Spinal cord (tissue), 10 donors: ENCODE results near the gene DCLK1. TPM values are rescaled to one million over a fixed set of nuclear protein-coding genes. Genes with fewer than 3 reads are reported as not detected.
"Not testable (repeated sequence)": the region's sequence is repeated elsewhere in the genome, so short reads cannot be mapped to it uniquely, and the experiment has no call there.

ENCODE experiments used
- DNase-seq, 6 donors: peaks; one replicate each; pipeline versions ENCODE4 v3.0.0 to v3.0.0-alpha.2; 2013 to 2015; ENCODE audit warnings: low spot score in 6 of 6, low read depth in 4 of 6
- H3K27ac ChIP-seq: one replicate; pipeline ENCODE4 v1.5.1; 2013; ENCODE audit warnings: low read depth, low read length, control low read depth
- H3K27me3 ChIP-seq: one replicate; pipeline ENCODE4 v1.6.1; 2013; ENCODE audit warnings: low read length; ENCODE audit not compliant: control insufficient read depth, insufficient read depth
- H3K36me3 ChIP-seq: one replicate; pipeline ENCODE4 v1.6.1; 2013; ENCODE audit warnings: low read length; ENCODE audit not compliant: control insufficient read depth, insufficient read depth
- H3K4me1 ChIP-seq: one replicate; pipeline ENCODE4 v1.6.1; 2013; ENCODE audit warnings: low read length; ENCODE audit not compliant: control insufficient read depth, insufficient read depth
- H3K4me3 ChIP-seq: one replicate; pipeline ENCODE4 v1.5.1; 2013; ENCODE audit warnings: low read depth, low read length, control low read depth
- H3K9me3 ChIP-seq: one replicate; pipeline ENCODE4 v1.6.1; 2013; ENCODE audit warnings: low read length; ENCODE audit not compliant: control insufficient read depth, insufficient read depth
- WGBS: methylation state at CpG from one replicate; pipeline ENCODE4 v1.1.5; 2013; ENCODE audit warnings: missing lambda C conversion rate; ENCODE audit not compliant: insufficient coverage; 5-methylcytosine and 5-hydroxymethylcytosine counted together
- polyA plus RNA-seq, 2 donors: library from polyadenylated mRNA; unstranded; fragments of 120-200 nt; gene quantifications; one replicate each; pipeline ENCODE4 v1.2.1, GENCODE V29; 2013; ENCODE audit not compliant: insufficient read length in 2 of 2
- total RNA-seq, 2 donors: library from RNA; depleted of rRNA in 1 of 2; stranded (reverse); fragments of 120-200 nt in 1 of 2; fragments of >200 nt in 1 of 2; gene quantifications; one replicate each; pipeline versions ENCODE4 v1.2.3 to v1.2.4, GENCODE V29; 2013 to 2014
- donor health status: healthy.

Gene DCLK1
- total and polyA plus RNA-seq, 4 donors = 112 to 239 (median 143) TPM

DNA sequence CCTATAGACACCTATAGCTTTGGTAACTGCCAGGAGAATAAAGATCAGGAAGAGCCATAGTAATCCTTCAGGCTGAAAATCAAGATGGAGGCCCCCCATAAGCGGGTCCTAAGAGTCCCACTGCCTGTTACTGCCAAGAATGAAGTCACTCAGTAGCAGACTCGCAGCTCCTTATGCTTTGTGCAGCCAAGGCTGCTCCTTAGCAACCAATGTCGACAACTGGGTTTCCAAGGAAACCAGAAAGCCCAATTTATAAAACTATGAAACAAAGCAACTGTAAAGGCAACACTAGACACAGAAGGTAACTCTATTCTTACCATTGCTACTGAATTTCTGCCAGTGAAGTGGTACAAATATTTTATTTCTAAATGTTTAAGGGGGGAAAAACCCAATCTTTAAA, 56.5 kb downstream of the DCLK1 start:
- peak overlapping the region; percentile 29 for H3K27ac ChIP-seq
- H3K9me3 ChIP-seq = no peaks in the 10 kb centered on the region
- WGBS = 17% methylated on average over 2 of the region's 3 CpGs
- no peaks in the 10 kb centered on the region for H3K36me3 ChIP-seq
- H3K4me3 ChIP-seq = no peak overlapping the region
- H3K27me3 ChIP-seq = no peaks in the 10 kb centered on the region
- peaks cover 4% of the 10 kb centered on the region for H3K4me1 ChIP-seq
- DNase-seq = peak; percentile 47 to 96 (median 72)

- Histone ChIP-seq H3K27ac (no peak overlapping the region), H3K4me3 (no peak overlapping the region), H3K4me1 (peaks cover 4% of the 10 kb centered on the region), H3K27me3 (no peaks in the 10 kb centered on the region), H3K9me3 (no peaks in the 10 kb centered on the region), H3K36me3 (no peaks in the 10 kb centered on the region)
- WGBS = 40% methylated on average over 2 of the region's 4 CpGs
- DNase-seq = no peak
Observed at GRCh38 chr13:36072152-36072935, 58.8 kb downstream of the DCLK1 start.

DNA sequence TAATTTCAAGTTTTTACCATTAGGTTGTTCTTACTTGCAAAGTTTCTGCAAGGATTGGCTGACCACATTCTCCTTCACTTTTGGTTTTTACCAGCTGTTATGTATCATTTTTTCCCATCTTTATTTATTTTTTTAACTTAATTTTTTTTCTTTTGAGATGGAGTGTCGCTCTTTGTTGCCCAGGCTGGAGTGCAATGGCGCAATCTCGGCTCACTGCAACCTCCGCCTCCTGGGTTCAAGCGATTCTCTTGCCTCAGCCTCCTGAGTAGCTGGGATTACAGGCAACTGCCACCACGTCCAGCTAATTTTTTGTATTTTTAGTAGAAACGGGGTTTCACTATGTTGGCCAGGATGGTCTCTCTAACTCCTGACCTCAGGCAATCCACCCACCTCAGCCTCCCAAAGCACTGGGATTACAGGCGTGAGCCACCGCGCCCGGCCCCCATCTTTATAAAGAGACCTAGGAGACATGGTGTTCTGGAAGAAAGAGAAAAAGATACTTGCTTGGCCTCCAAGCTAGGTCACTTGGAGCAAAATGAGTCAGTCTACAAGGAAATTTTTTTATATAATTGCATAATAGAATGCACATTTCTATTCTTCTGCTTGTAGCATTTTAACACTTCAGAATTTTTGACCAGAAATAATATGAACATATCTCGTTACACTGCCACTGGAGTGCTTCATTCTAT, 60.5 kb downstream of the DCLK1 start:
- 80% methylated on average over 2 of the region's 12 CpGs for WGBS

DNA sequence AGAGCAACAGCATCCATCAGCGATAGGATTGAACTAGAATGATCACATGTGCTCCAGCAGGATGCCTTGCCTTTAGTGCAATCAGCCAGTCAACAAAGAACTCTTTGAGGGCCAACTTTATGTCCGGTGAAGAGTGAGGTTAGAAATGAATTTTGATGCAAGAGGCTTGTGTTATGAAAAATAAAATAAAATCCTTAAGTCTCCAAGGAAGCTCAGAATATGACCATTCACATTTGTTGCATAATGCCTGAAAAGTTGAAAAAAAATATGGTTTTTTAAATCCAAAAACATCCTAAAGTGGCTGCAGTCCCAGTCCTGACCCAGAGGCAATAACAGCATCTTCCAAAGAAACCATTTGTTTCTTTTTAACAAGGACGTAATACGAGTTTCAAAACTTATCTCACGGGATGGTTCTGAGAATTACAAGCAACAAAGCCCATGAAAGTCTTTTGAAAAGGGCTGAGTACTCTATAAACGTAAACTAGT, 61.3 kb downstream of the DCLK1 start:
- H3K4me1 ChIP-seq = no peaks in the 10 kb centered on the region
- WGBS = no CpG with 5 or more reads among the region's 6 CpGs
- no peaks in the 10 kb centered on the region for H3K27me3 ChIP-seq
- H3K27ac ChIP-seq = no peak overlapping the region
- no peaks in the 10 kb centered on the region for H3K9me3 ChIP-seq
- DNase-seq = no peak
- H3K4me3 ChIP-seq = no peak overlapping the region
- no peaks in the 10 kb centered on the region for H3K36me3 ChIP-seq

More for the DNA sequence above, 60.5 kb downstream of the DCLK1 start:
- not testable (repeated sequence) for H3K4me1 ChIP-seq, H3K9me3 ChIP-seq, H3K4me3 ChIP-seq, H3K36me3 ChIP-seq, DNase-seq, H3K27me3 ChIP-seq, H3K27ac ChIP-seq

GRCh38 chr13:36068991-36069390, 62.2 kb downstream of the DCLK1 start:
- Histone ChIP-seq H3K27ac (peak overlapping the region; percentile 47), H3K36me3 (no peaks in the 10 kb centered on the region), H3K4me3 (no peak overlapping the region), H3K4me1 (no peaks in the 10 kb centered on the region), H3K9me3 (no peaks in the 10 kb centered on the region), H3K27me3 (no peaks in the 10 kb centered on the region)
- no peak for DNase-seq
- no CpG with 5 or more reads among the region's 3 CpGs for WGBS

GRCh38 chr13:36068566-36068965, 62.6 kb downstream of the DCLK1 start:
- no peaks in the 10 kb centered on the region for H3K9me3 ChIP-seq
- DNase-seq = no peak
- peak overlapping the region; percentile 47 for H3K27ac ChIP-seq
- WGBS = no CpG with 5 or more reads among the region's 1 CpG
- no peak overlapping the region for H3K4me3 ChIP-seq
- no peaks in the 10 kb centered on the region for H3K4me1 ChIP-seq
- no peaks in the 10 kb centered on the region for H3K27me3 ChIP-seq
- no peaks in the 10 kb centered on the region for H3K36me3 ChIP-seq

GRCh38 chr13:36067746-36068381, 63.3 kb downstream of the DCLK1 start:
- no peaks in the 10 kb centered on the region for H3K36me3 ChIP-seq
- H3K4me1 ChIP-seq = no peaks in the 10 kb centered on the region
- peak in 3 of 6 donors; percentile 30 to 69 (median 65) for DNase-seq
- H3K27ac ChIP-seq = peak overlapping the region; percentile 47
- no peak overlapping the region for H3K4me3 ChIP-seq
- no peaks in the 10 kb centered on the region for H3K9me3 ChIP-seq
- no CpG with 5 or more reads among the region's 3 CpGs for WGBS
- H3K27me3 ChIP-seq = no peaks in the 10 kb centered on the region

DNA sequence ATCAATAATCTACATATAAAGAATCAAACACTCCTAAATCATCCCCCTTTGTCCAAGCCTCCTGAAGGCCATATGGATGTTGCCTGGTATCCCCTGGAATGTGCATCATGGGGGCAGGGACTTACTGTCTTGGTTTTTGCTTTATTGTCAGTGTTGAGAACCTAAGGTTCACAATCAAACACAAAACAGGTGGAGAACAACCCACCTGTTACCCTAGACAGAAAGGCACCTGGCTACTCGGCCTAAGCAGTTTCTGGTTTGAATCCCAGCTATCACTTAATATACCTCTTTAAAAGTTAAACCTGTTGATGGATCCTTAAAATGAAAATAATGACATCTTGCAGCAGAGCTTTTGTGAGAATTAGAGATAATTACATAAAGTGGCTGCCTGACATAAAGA, 68.9 kb downstream of the DCLK1 start:
- Histone ChIP-seq H3K9me3 (no peaks in the 10 kb centered on the region), H3K27me3 (no peaks in the 10 kb centered on the region), H3K4me1 (peaks cover 5% of the 10 kb centered on the region), H3K27ac (no peak overlapping the region), H3K4me3 (no peak overlapping the region), H3K36me3 (no peaks in the 10 kb centered on the region)
- no peak for DNase-seq
- WGBS = no CpG with 5 or more reads among the region's 1 CpG

GRCh38 chr13:36061621-36062020, 69.6 kb downstream of the DCLK1 start:
- peak in 1 of 6 donors; percentile 48 for DNase-seq
- Histone ChIP-seq H3K27me3 (no peaks in the 10 kb centered on the region), H3K27ac (no peak overlapping the region), H3K4me3 (no peak overlapping the region), H3K9me3 (no peaks in the 10 kb centered on the region), H3K36me3 (no peaks in the 10 kb centered on the region), H3K4me1 (peaks cover 5% of the 10 kb centered on the region)
- WGBS = 69% methylated on average over 2 of the region's 4 CpGs
